Activated T-helper 2 cell treated with anti-CD3 and anti-CD28 coated beads, Interferon-gamma antibody, Interleukin-2, Interleukin-4, amounts not matched to agents 10 μg/mL and 5 μg/mL and 100 μg/mL, durations not matched to agents 14 hours and 24 hours and 36 hours (primary cell): ENCODE results near the gene SMIM33. TPM values are rescaled to one million over a fixed set of nuclear protein-coding genes. Genes with fewer than 3 reads are reported as not detected.
"Not testable (repeated sequence)": the region's sequence is repeated elsewhere in the genome, so short reads cannot be mapped to it uniquely, and the experiment has no call there.

Experiments
- DNase-seq: peaks from one replicate; pipeline ENCODE4 v3.0.0; 2021; ENCODE audit warnings: low spot score
- H3K27ac Mint-ChIP-seq: one replicate; pipeline ENCODE4 v1.8.0; 2021; ENCODE audit warnings: mixed read lengths
- H3K27me3 Mint-ChIP-seq: one replicate; pipeline ENCODE4 v1.8.0; 2021; ENCODE audit warnings: low read depth, mixed read lengths
- H3K36me3 Mint-ChIP-seq: one replicate; pipeline ENCODE4 v1.8.0; 2021; ENCODE audit warnings: low read depth, mixed read lengths
- H3K4me1 Mint-ChIP-seq: one replicate; pipeline ENCODE4 v1.8.0; 2021; ENCODE audit warnings: low read depth, mixed read lengths
- H3K4me3 Mint-ChIP-seq: one replicate; pipeline ENCODE4 v1.8.0; 2021; ENCODE audit warnings: low read depth, mild to moderate bottlenecking, moderate library complexity, mixed read lengths
- H3K9me3 Mint-ChIP-seq: one replicate; pipeline ENCODE4 v1.8.0; 2021; ENCODE audit warnings: mixed read lengths
- intact Hi-C: fragments of 100-400 bp; cut with micrococcal nuclease; formaldehyde crosslinking; loops from one replicate; pipeline ENCODE4 v1.15.1; 2023
- total RNA-seq: library from RNA; stranded (reverse); gene quantifications from 2 replicates; pipeline ENCODE4 v1.2.3, GENCODE V29; 2022

The SMIM33 gene
- 0.23 and 0.25 TPM in 2 replicates for total RNA-seq

GRCh38 chr5:139470821-139471300 is at the start of gene SMIM33:
Gene SMIM33, plus strand, starts transcription at chr5:139471004. Its CDS starts 118 bp downstream, at chr5:139471122.
- peaks cover 57% of the 10 kb centered on the region for H3K4me1 Mint-ChIP-seq
- intact Hi-C loops = loop anchor here (5.0 kb wide), 1 partner anchor 41 kb away; no protein-coding TSS in a partner anchor
- H3K27me3 Mint-ChIP-seq = no peaks in the 10 kb centered on the region
- H3K4me3 Mint-ChIP-seq = peak within 1 kb of the TSS; percentile 65
- no peak for DNase-seq
- H3K27ac Mint-ChIP-seq = peak within 1 kb of the TSS; percentile 89
- H3K36me3 Mint-ChIP-seq = peaks cover 22% of the 10 kb centered on the region
- H3K9me3 Mint-ChIP-seq = no peaks in the 10 kb centered on the region

DNA sequence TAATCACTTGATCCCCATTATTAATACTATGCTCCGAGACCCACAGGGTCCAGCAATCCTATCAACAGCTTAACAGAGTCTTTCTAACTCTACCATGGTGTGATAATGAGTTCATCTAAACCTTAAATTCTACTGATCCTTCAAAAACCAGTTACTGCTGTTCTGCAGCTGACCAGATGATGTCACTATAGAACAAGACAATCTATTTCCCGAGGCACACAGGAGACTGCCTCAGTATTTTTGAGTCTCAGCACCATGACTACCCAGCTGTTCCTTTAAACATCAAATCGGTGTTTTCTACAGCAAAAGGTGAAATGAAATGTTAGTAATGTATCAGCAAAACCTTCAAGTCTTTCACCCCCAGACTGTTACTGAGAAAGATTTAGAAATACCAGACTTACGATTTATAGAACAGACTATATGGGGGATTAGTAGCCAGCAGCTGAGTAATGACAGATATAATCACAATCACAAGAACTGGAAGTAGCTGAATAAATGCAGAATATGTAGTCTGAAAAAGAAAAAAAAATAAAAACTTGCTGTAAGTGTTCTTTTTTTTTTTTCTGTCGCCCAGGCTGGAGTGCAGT is 48.4 kb upstream of the SMIM33 start:
- Mint-ChIP-seq H3K4me3 (no peak overlapping the region), H3K27ac (peak overlapping the region; percentile 58), H3K9me3 (no peaks in the 10 kb centered on the region), H3K36me3 (peaks cover 72% of the 10 kb centered on the region), H3K4me1 (peaks cover 22% of the 10 kb centered on the region), H3K27me3 (no peaks in the 10 kb centered on the region)
- DNase-seq = peak; percentile 53
- intact Hi-C loops = loop anchor here (1.0 to 2.0 kb wide), 2 partner anchors 14 to 91 kb away; no protein-coding TSS in a partner anchor

DNA sequence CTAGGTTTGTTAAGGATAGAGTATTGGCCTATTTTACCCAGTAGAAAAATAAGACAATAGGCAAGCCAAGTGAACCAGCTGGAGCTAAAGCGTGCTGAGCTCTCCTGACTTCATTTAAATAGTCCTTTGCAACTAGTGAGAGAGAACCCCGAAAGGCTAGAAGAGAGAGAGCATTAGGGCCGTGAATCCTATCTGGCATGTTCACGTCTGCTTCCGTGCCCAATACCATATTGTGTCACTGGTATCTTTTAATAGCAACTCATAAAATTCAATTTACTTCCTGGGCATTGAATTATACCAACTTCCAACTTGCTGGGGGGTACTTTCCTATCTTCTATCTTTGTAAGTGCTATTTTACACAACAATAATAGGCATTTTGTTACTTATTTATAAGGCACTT is 45.3 kb upstream of the SMIM33 start:
- no peak for DNase-seq
- no peak overlapping the region for H3K27ac Mint-ChIP-seq
- intact Hi-C loops = no loop called here
- no peak overlapping the region for H3K4me3 Mint-ChIP-seq
- H3K27me3 Mint-ChIP-seq = no peaks in the 10 kb centered on the region
- H3K36me3 Mint-ChIP-seq = peaks cover 65% of the 10 kb centered on the region
- peaks cover 22% of the 10 kb centered on the region for H3K4me1 Mint-ChIP-seq
- no peaks in the 10 kb centered on the region for H3K9me3 Mint-ChIP-seq

- H3K9me3 Mint-ChIP-seq = no peaks in the 10 kb centered on the region
- intact Hi-C loops = no loop called here
- no peak overlapping the region for H3K4me3 Mint-ChIP-seq
- H3K27ac Mint-ChIP-seq = no peak overlapping the region
- peaks cover 23% of the 10 kb centered on the region for H3K4me1 Mint-ChIP-seq
- no peak for DNase-seq
- H3K27me3 Mint-ChIP-seq = no peaks in the 10 kb centered on the region
- H3K36me3 Mint-ChIP-seq = peaks cover 70% of the 10 kb centered on the region
Observed at GRCh38 chr5:139426203-139426885, 44.5 kb upstream of the SMIM33 start.

DNA sequence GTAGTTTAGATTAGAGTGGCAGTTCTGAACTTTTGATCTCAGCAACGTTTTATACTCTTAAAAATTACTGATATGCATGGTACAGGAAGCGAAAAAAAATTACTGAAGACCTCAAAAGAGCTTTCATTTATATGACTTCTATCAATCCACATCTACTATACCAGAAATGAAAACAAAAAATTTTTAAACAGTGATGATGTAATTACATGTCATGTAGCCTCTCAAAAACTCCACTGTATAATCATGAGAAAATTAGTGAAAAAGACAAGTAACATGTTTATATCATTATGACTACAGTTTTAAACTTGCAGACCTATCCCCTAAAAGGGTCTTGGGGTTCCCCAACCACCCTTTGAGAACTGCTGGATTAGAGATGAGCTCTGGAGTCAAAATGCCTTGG is 40.8 kb upstream of the SMIM33 start:
- Mint-ChIP-seq H3K9me3 (no peaks in the 10 kb centered on the region), H3K36me3 (peaks cover 64% of the 10 kb centered on the region), H3K27ac (no peak overlapping the region), H3K4me3 (no peak overlapping the region), H3K27me3 (no peaks in the 10 kb centered on the region), H3K4me1 (peaks cover 18% of the 10 kb centered on the region)
- intact Hi-C loops = no loop called here
- no peak for DNase-seq

DNA sequence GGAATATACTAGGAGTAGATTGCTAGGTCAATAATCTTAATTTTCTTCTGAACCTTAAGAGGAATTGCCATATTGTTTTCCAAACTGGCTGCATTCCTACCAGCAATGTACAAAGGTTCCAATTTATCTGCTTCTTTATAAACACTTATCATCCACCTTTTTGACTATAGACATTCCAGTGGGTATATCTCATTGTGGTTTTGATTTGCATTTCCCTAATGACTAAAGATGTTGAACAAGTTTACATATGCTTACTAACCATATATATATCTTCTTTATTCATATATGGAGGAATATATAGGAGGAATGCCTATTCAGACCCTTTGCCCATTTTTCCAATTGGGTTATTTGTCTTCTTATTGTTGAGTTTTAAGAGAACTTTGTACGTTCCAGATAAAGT is 39.1 kb upstream of the SMIM33 start:
- no peak for DNase-seq
- Mint-ChIP-seq H3K9me3 (no peaks in the 10 kb centered on the region), H3K27ac (peak overlapping the region; percentile 17), H3K27me3 (no peaks in the 10 kb centered on the region), H3K4me3 (no peak overlapping the region), H3K36me3 (peaks cover 55% of the 10 kb centered on the region), H3K4me1 (peaks cover 18% of the 10 kb centered on the region)
- intact Hi-C loops = no loop called here

DNA sequence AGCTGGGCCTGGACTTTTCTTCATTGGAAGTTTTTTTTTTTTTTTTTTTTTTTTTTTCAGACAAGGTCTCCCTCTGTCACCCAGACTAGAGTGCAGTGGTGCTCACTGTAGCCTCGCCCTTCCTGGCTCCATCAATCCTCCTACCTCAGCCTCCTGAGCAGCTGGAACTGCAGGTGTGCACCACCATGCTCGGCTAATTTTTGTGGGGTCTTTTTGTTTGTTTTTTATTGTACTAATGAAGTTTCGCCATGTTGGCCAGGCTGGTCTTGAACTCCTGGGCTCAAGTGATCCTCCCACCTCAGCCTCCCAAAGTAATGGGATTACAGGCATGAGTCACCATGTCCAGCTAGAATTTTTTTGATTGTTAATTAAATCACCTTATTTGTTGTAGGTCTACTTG is 35.1 kb upstream of the SMIM33 start:
- no peaks in the 10 kb centered on the region for H3K9me3 Mint-ChIP-seq
- no peaks in the 10 kb centered on the region for H3K27me3 Mint-ChIP-seq
- intact Hi-C loops = loop anchor here (2.0 to 5.0 kb wide), 2 partner anchors 13 to 77 kb away; no protein-coding TSS in a partner anchor
- H3K27ac Mint-ChIP-seq = no peak overlapping the region
- H3K4me3 Mint-ChIP-seq = no peak overlapping the region
- H3K4me1 Mint-ChIP-seq = peaks cover 37% of the 10 kb centered on the region
- no peak for DNase-seq
- peaks cover 40% of the 10 kb centered on the region for H3K36me3 Mint-ChIP-seq

GRCh38 chr5:139438707-139439012 is 32.1 kb upstream of the SMIM33 start:
- DNase-seq = no peak
- Mint-ChIP-seq H3K27ac (peak overlapping the region; percentile 98), H3K4me1 (peaks cover 52% of the 10 kb centered on the region), H3K27me3 (no peaks in the 10 kb centered on the region), H3K9me3 (no peaks in the 10 kb centered on the region), H3K4me3 (peak overlapping the region; percentile 93), H3K36me3 (peaks cover 24% of the 10 kb centered on the region)
- intact Hi-C loops = loop anchor here (1.0 to 5.0 kb wide), 6 partner anchors 9 to 123 kb away; partner anchors contain the start of gene UBE2D2

DNA sequence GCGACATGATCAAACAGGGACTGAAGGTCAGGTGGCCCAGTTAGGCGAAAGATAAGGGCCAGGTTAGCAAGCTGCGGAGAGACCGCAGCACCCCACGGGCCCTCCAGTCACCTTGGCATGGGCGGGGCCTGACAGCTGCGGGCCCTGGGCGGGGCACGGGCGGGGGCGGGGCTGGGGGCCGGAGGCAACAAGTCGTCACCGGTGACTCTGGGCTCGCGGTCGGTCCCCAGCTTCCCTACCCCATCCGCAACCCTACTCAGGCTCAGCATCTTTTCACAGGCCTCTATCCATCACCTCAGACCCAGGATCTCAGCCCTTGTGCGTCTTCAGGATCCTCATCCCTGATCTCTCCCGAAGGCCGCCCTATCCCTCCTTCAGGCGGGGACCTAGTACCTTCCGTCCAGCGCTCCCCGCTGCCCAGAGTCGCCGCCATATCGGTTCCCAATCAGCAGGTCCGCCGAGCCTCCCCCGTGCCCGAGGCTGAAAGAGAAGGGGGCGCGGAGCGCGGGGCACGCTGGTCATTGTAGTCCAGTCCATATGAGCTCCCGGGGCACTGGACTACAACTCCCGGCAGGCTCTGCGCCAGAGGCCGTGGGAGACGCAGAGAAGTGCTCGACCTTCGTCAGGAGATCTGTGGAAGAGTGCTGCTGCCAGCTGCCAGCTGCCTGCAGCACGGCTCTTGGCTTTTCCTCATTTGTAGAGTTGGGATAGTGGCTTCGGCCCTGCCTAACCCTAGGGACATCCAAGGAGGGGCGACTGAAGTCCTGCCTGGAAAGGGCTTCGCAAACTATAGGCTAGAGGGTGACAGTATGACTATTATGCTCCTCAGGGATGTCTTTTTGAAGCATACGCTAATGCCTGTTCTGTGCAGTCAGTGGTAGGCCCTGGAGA is 31.5 kb upstream of the SMIM33 start, which contains the start of gene DNAJC18:
Gene DNAJC18 (minus strand): TSS at position 513 of the 891 bp plus-strand sequence. CDS start 80 bp downstream, at position 433.
- intact Hi-C loops = loop anchor here (1.0 to 5.0 kb wide), 6 partner anchors 8 to 122 kb away; partner anchors contain the start of gene UBE2D2

GRCh38 chr5:139440416-139440815 is 30.4 kb upstream of the SMIM33 start:
- H3K27me3 Mint-ChIP-seq, DNase-seq, intact Hi-C loops, H3K9me3 Mint-ChIP-seq: not testable (repeated sequence)
- Mint-ChIP-seq H3K4me3 (peak overlapping the region; percentile 93), H3K27ac (peak overlapping the region; percentile 98), H3K4me1 (peaks cover 59% of the 10 kb centered on the region), H3K36me3 (peaks cover 16% of the 10 kb centered on the region)

More for the DNA sequence above, 31.5 kb upstream of the SMIM33 start, which contains the start of gene DNAJC18:
- H3K4me3 Mint-ChIP-seq = peak within 1 kb of the TSS; percentile 93
- no peaks in the 10 kb centered on the region for H3K27me3 Mint-ChIP-seq
- H3K36me3 Mint-ChIP-seq = peaks cover 24% of the 10 kb centered on the region
- DNase-seq = peak; percentile 84
- peak within 1 kb of the TSS; percentile 98 for H3K27ac Mint-ChIP-seq
- no peaks in the 10 kb centered on the region for H3K9me3 Mint-ChIP-seq
- peaks cover 58% of the 10 kb centered on the region for H3K4me1 Mint-ChIP-seq

GRCh38 chr5:139443831-139444453 is 26.9 kb upstream of the SMIM33 start:
- H3K36me3 Mint-ChIP-seq = peaks cover 15% of the 10 kb centered on the region
- H3K4me1 Mint-ChIP-seq = peaks cover 74% of the 10 kb centered on the region
- DNase-seq = no peak
- no peak overlapping the region for H3K4me3 Mint-ChIP-seq
- no peaks in the 10 kb centered on the region for H3K27me3 Mint-ChIP-seq
- peaks cover 6% of the 10 kb centered on the region for H3K9me3 Mint-ChIP-seq
- intact Hi-C loops = no loop called here
- H3K27ac Mint-ChIP-seq = peak overlapping the region; percentile 89
